ENCODE data around the gene FBXL3. TPM values are rescaled to one million over a fixed set of nuclear protein-coding genes. Genes with fewer than 3 reads are reported as not detected.

The FBXL3 gene
- total and polyA plus RNA-seq, 7 donors: 21.5 to 96.0 (median 60.0) TPM

- no peaks in the 10 kb centered on the region for H3K4me1 ChIP-seq
- peaks cover 0 to 67% (median 8%) of the 10 kb centered on the region in 4 donors for H3K36me3 ChIP-seq
- intact Hi-C loops (cut with DNase I): no loop called here
- DNase-seq: no peak
- H3K27ac ChIP-seq: no peak overlapping the region
- no peak for TF ChIP-seq POLR2AphosphoS5 (IDR thresholded peaks at IDR 0.05)
- no peak for TF ChIP-seq EP300 (IDR thresholded peaks at IDR 0.05)
- TF ChIP-seq CTCF (IDR thresholded peaks at IDR 0.05): no peak
- TF ChIP-seq POLR2A (IDR thresholded peaks at IDR 0.05): no peak
- no peaks in the 10 kb centered on the region for H3K9me3 ChIP-seq
- 77 to 92% methylated on average over 4 of the region's 4 CpGs for WGBS, 2 donors
- no peak overlapping the region for H3K4me3 ChIP-seq
- H3K27me3 ChIP-seq: no peaks in the 10 kb centered on the region
These were observed 21.7 kb upstream of the FBXL3 start for GRCh38 chr13:77048681-77049080.

- Histone ChIP-seq H3K27me3 (no peaks in the 10 kb centered on the region), H3K4me3 (no peak overlapping the region), H3K9me3 (no peaks in the 10 kb centered on the region), H3K36me3 (peaks cover 0 to 62% (median 8%) of the 10 kb centered on the region in 4 donors), H3K4me1 (peaks cover 0 to 4% (median under 1%) of the 10 kb centered on the region in 4 donors), H3K27ac (no peak overlapping the region)
- no peak for TF ChIP-seq CTCF (IDR thresholded peaks at IDR 0.05)
- no peak for TF ChIP-seq EP300 (IDR thresholded peaks at IDR 0.05)
- TF ChIP-seq POLR2AphosphoS5 (IDR thresholded peaks at IDR 0.05): no peak
- no peak for TF ChIP-seq POLR2A (IDR thresholded peaks at IDR 0.05)
- DNase-seq: no peak
- intact Hi-C loops (cut with DNase I): no loop called here
- WGBS, 2 donors: 96 to 97% methylated on average over 8 of the region's 8 CpGs
These were observed 20.8 kb upstream of the FBXL3 start for GRCh38 chr13:77047649-77048343.

GRCh38 chr13:77042566-77043177, 15.7 kb upstream of the FBXL3 start:
- Histone ChIP-seq H3K36me3 (peaks cover 0 to 18% (median 5%) of the 10 kb centered on the region in 4 donors), H3K27ac (peak overlapping the region in 3 of 4 donors; percentile 10 to 61 (median 50)), H3K9me3 (no peaks in the 10 kb centered on the region), H3K27me3 (no peaks in the 10 kb centered on the region), H3K4me3 (no peak overlapping the region), H3K4me1 (peaks cover 0 to 13% (median 6%) of the 10 kb centered on the region in 4 donors)
- TF ChIP-seq POLR2AphosphoS5 (IDR thresholded peaks at IDR 0.05): peak in 1 of 4 donors; percentile 33
- no peak for TF ChIP-seq EP300 (IDR thresholded peaks at IDR 0.05)
- WGBS, 2 donors: 40 to 59% methylated on average over 5 of the region's 5 CpGs
- DNase-seq: no peak
- intact Hi-C loops (cut with DNase I): no loop called here

GRCh38 chr13:77040835-77041234, 13.9 kb upstream of the FBXL3 start:
- no peak for TF ChIP-seq EP300 (IDR thresholded peaks at IDR 0.05)
- no peak for DNase-seq
- peaks cover 0 to 13% (median 6%) of the 10 kb centered on the region in 4 donors for H3K4me1 ChIP-seq
- H3K9me3 ChIP-seq: no peaks in the 10 kb centered on the region
- H3K36me3 ChIP-seq: peaks cover 0 to 7% (median 3%) of the 10 kb centered on the region in 4 donors
- H3K4me3 ChIP-seq: no peak overlapping the region
- no peaks in the 10 kb centered on the region for H3K27me3 ChIP-seq
- intact Hi-C loops (cut with DNase I): no loop called here
- H3K27ac ChIP-seq: no peak overlapping the region
- 92 to 97% methylated on average over 9 of the region's 9 CpGs for WGBS, 2 donors

GRCh38 chr13:77040076-77040475, 13.1 kb upstream of the FBXL3 start:
- peaks cover 0 to 13% (median 6%) of the 10 kb centered on the region in 4 donors for H3K4me1 ChIP-seq
- no peak for DNase-seq
- H3K27ac ChIP-seq: no peak overlapping the region
- no peak for TF ChIP-seq CTCF (IDR thresholded peaks at IDR 0.05)
- no peak for TF ChIP-seq POLR2AphosphoS5 (IDR thresholded peaks at IDR 0.05)
- no peak for TF ChIP-seq EP300 (IDR thresholded peaks at IDR 0.05)
- no peaks in the 10 kb centered on the region for H3K9me3 ChIP-seq
- intact Hi-C loops (cut with DNase I): no loop called here
- no peak overlapping the region for H3K4me3 ChIP-seq
- no peaks in the 10 kb centered on the region for H3K27me3 ChIP-seq
- H3K36me3 ChIP-seq: peaks cover 0 to 5% (median 1%) of the 10 kb centered on the region in 4 donors
- WGBS, 2 donors: 96 to 97% methylated on average over 7 of the region's 7 CpGs

Data from sigmoid colon (tissue), 7 donors.